PFSK-1 (cell line): ENCODE measurements around the gene MST1.

Experiments
- POLR2AphosphoS5 ChIP-seq: IDR thresholded peaks from 2 replicates; pipeline ENCODE4 v1.6.1; 2012; ENCODE audit warnings: low read depth, mild to moderate bottlenecking, control low read depth, low read length, moderate library complexity
- TF ChIP-seq, protein P1 (sequence below), 2 experiments: IDR thresholded peaks; 2 replicates each; pipeline versions ENCODE4 v1.6.1 to v1.8.0; 2011 to 2012; ENCODE audit warnings: low read depth in 2 of 2, low read length in 2 of 2, control low read depth in 1 of 2, inconsistent platforms in 1 of 2, mild to moderate bottlenecking in 1 of 2, moderate library complexity in 1 of 2; ENCODE audit not compliant: insufficient read depth in 1 of 2

DNA sequence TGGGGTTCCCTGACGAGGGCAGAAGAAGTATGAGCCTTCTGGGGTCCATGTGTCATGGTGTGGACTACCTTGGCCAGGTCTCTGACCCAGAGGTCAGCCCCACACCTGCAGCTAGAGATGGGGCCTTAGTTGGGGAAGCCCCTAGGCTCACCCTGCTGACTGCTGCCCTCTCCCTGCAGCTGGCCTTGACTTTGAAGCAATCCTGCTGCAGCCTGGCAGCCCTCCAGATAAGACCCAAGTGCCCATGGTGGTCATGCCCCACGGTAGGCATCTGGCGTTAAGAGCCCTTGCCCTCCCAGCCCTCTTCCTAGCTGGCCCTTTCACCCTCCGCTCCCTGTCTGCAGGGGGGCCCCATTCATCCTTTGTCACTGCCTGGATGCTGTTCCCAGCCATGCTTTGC, 7.7 kb downstream of the MST1 start:
- TF ChIP-seq, protein P1, sequence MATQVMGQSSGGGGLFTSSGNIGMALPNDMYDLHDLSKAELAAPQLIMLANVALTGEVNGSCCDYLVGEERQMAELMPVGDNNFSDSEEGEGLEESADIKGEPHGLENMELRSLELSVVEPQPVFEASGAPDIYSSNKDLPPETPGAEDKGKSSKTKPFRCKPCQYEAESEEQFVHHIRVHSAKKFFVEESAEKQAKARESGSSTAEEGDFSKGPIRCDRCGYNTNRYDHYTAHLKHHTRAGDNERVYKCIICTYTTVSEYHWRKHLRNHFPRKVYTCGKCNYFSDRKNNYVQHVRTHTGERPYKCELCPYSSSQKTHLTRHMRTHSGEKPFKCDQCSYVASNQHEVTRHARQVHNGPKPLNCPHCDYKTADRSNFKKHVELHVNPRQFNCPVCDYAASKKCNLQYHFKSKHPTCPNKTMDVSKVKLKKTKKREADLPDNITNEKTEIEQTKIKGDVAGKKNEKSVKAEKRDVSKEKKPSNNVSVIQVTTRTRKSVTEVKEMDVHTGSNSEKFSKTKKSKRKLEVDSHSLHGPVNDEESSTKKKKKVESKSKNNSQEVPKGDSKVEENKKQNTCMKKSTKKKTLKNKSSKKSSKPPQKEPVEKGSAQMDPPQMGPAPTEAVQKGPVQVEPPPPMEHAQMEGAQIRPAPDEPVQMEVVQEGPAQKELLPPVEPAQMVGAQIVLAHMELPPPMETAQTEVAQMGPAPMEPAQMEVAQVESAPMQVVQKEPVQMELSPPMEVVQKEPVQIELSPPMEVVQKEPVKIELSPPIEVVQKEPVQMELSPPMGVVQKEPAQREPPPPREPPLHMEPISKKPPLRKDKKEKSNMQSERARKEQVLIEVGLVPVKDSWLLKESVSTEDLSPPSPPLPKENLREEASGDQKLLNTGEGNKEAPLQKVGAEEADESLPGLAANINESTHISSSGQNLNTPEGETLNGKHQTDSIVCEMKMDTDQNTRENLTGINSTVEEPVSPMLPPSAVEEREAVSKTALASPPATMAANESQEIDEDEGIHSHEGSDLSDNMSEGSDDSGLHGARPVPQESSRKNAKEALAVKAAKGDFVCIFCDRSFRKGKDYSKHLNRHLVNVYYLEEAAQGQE (IDR thresholded peaks at IDR 0.05; ENCODE audit: insufficient read depth in 1 of 2, low read depth in 2 of 2, low read length in 2 of 2), result no peak
- TF ChIP-seq POLR2AphosphoS5, result no peak
